Measurements from ENCODE around the gene ABCB9. TPM values are rescaled to one million over a fixed set of nuclear protein-coding genes. Genes with fewer than 3 reads are reported as not detected.
"Not testable (repeated sequence)": the region's sequence is repeated elsewhere in the genome, so short reads cannot be mapped to it uniquely, and the experiment has no call there.

ABCB9 gene
- total RNA-seq, 3 donors from 2014 or later, result 0.96 to 8.6 (median 6.2) TPM

DNA sequence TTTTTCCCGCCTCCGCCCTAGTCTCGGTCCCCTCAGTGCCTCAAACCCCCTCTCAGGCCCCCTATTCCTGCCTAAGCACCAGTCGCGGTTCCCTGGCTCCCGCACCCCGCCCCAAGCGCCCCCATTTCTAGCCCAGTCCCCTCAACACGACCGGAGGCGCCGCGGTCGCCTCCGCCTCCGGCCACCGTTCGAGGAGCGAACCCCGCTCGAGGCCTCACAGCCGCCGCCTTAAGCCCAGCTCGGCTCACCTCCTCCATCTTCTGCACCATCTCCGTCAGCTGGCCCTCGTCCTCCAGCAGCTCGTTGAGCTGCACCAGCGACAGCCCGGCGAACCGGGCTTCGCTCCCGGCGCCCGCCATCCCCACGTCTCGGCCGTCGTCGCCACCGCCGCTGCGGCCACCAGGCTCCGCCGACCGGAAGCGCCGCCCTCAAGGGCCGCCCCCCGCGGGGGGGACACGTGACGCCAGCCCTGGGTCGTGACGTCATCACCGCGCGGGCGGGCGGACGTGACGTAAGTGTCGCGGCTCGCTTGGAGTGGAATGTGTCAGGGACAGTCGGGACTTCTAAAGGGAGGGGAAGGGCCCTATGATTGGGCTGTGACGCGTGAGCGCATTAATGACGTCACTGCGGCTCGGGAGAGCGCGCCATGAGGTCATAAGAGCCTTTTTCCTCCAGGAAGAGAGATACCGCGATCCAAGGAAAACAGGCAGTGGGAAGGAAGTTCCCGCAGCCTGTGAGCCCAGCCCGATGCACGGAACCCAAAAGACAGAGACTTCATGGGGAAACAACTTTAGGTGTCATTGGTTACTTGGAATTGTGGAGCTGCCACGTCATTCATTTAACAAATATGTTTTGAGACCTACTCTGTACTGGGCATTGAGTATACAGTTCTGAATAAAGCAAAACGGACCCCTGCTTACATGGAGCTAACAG is 70.3 kb downstream of the ABCB9 start, which contains the start of gene VPS37B:
Gene VPS37B (minus strand): TSS at position 421 of the 933 bp plus-strand sequence. CDS start 62 bp downstream, at position 359.
- TF ChIP-seq POLR2A (IDR thresholded peaks at IDR 0.05), result peak; percentile 65
- TF ChIP-seq POLR2AphosphoS5 (IDR thresholded peaks at IDR 0.05), result peak; percentile 98 to 99 (median 99)
- peak in 1 of 3 donors; percentile 30 for TF ChIP-seq CTCF (IDR thresholded peaks at IDR 0.05)
- Histone ChIP-seq H3K4me1 (peaks cover 0 to 32% of the 10 kb centered on the region in 2 donors), H3K27me3 (no peaks in the 10 kb centered on the region), H3K9me3 (no peaks in the 10 kb centered on the region), H3K27ac (peak within 1 kb of the TSS; percentile 92 to 98), H3K36me3 (no peaks in the 10 kb centered on the region), H3K4me3 (peak within 1 kb of the TSS; percentile 92 to 98 (median 93))
- intact Hi-C loops (cut with DNase I; ENCODE audit: low total_unique reads), result loop anchor here (2.0 kb wide), 1 partner anchor 51 kb away; no protein-coding TSS in a partner anchor
- DNase-seq (ENCODE audit: low spot score in 2 of 2), result peak; percentile 77 to 82

- intact Hi-C loops (cut with DNase I; ENCODE audit: low total_unique reads), result no loop called here
- no peaks in the 10 kb centered on the region for H3K36me3 ChIP-seq
- no peak for DNase-seq (ENCODE audit: low spot score in 2 of 2)
- peak overlapping the region; percentile 92 to 98 (median 93) for H3K4me3 ChIP-seq
- TF ChIP-seq POLR2AphosphoS5 (IDR thresholded peaks at IDR 0.05), result no peak
- no peak for TF ChIP-seq POLR2A (IDR thresholded peaks at IDR 0.05)
- TF ChIP-seq CTCF (IDR thresholded peaks at IDR 0.05), result no peak
- H3K4me1 ChIP-seq, result peaks cover 0 to 36% of the 10 kb centered on the region in 2 donors
- peak overlapping the region; percentile 92 to 98 for H3K27ac ChIP-seq
- no peaks in the 10 kb centered on the region for H3K27me3 ChIP-seq
- no peaks in the 10 kb centered on the region for H3K9me3 ChIP-seq
These were observed 71.0 kb downstream of the ABCB9 start for GRCh38 chr12:122895320-122895703.

DNA sequence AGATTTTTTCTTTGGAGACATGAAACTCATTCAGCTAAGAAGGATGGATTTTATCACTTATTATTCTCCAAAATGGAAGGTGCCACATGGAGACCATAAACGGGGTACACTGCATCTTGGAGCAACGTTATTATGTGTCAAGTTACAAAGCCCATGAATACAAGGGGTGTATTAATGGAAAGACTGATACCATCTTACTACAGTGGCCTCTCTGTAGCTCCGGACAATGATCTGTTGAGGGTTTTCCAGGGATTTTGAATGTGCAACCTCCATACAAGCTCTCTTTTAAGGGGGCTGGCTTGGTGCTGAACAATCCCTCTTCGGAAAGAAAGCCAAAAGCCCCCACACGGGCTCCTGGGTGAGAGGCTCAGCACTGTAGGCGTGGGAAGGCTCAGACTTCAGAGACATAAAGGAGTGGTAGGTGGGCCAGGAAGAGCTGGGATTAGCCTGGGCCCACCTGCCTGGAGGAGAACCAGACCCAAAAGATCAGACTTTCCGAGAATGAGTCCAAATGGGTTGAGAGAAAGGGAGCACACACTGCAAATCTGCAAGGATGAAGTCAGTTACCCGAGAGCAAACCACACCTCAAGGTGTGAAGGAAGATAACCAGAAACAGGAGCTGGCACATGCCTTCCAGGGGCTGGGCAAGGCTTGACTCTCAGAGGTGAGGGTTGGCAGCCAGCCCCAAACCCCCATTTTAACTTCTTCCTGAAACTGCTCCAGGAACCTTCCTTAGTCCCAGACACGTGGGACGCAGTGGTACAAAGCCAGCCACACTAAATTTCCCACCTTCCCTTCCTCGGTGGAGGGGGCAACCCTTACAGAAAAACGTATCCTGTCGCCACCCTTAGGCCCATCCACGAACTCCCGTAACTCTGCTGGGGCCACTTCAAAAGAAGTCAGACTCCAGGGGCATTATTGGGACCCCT is 71.8 kb downstream of the ABCB9 start:
- DNase-seq (ENCODE audit: low spot score in 2 of 2), result no peak
- intact Hi-C loops (cut with DNase I; ENCODE audit: low total_unique reads), result no loop called here
- Histone ChIP-seq H3K9me3 (no peaks in the 10 kb centered on the region), H3K4me1 (peaks cover 0 to 41% of the 10 kb centered on the region in 2 donors), H3K27me3 (no peaks in the 10 kb centered on the region), H3K4me3 (peak overlapping the region; percentile 92 to 98 (median 93)), H3K27ac (peak overlapping the region; percentile 92 to 98), H3K36me3 (no peaks in the 10 kb centered on the region)
- no peak for TF ChIP-seq CTCF (IDR thresholded peaks at IDR 0.05)
- peak in 2 of 3 donors; percentile 36 to 52 for TF ChIP-seq POLR2AphosphoS5 (IDR thresholded peaks at IDR 0.05)

DNA sequence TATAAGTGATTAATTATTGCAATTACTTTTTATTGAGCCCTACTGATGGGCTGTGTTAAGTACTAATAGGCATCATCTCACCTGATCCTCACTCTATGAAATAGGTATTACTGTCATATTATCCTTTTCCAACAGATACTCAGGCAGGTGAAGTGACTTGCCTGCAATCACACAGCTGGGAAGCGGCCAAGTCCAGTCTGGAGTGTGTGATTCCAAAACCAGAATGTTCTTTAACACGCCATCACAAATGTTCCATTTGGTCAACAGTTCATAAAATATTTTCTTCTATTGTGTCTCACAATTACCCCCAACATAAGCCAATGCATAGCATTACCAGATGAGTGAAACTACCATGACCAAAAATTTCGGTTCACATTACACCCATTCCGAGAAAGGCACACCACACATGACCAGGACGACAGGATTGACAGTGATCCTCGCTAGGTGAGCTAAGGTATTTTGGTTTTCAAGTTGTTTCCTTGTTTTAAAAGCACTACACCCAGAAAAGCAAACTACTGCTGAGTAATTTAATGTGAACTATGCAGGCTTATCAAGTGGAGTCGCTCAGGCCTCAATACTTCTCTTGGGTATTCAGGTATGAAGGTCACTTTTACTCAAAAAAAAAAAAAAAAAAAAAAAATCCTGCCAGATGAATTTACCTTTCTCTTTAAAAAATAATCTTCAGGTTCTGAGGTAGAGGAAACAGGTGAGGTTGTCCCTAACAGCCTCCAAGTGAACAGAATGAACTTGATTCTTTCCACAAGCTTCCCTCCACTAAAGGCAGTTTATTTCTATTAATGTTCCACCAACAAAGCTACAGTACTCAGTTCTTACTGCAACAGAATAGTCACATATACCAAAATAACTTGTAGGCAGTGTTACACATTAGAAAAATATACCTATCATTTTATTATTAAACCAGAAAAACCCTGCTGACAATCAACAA is 72.8 kb downstream of the ABCB9 start:
- H3K4me3 ChIP-seq, result peak overlapping the region in 2 of 3 donors; percentile 92 to 93
- TF ChIP-seq POLR2AphosphoS5 (IDR thresholded peaks at IDR 0.05), result peak in 1 of 3 donors; percentile 33
- no peak for TF ChIP-seq POLR2A (IDR thresholded peaks at IDR 0.05)
- no peak for TF ChIP-seq CTCF (IDR thresholded peaks at IDR 0.05)
- intact Hi-C loops (cut with DNase I; ENCODE audit: low total_unique reads), result no loop called here
- peaks cover 0 to 42% of the 10 kb centered on the region in 2 donors for H3K4me1 ChIP-seq
- peak overlapping the region; percentile 92 to 98 for H3K27ac ChIP-seq
- DNase-seq (ENCODE audit: low spot score in 2 of 2), result no peak
- H3K9me3 ChIP-seq, result no peaks in the 10 kb centered on the region
- no peaks in the 10 kb centered on the region for H3K27me3 ChIP-seq
- H3K36me3 ChIP-seq, result no peaks in the 10 kb centered on the region

DNA sequence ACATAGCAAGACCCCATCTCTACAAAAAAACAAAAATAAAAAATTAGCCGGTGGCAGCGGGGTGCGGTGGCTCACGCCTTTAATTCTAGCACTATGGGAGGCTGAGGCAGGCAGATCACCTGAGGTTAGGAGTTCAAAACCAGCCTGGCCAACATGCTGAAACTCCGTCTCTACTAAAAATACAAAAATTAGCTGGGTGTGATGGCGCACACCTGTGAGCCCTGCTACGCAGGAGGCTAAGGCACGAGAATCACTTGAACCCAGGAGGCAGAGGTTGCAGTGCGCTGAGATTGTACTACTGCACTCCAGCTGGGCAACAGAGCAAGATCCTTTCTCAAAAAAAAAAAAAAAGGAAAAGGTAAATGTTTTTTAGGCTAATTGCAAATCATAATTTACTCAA is 73.5 kb downstream of the ABCB9 start:
- intact Hi-C loops (cut with DNase I; ENCODE audit: low total_unique reads); H3K9me3 ChIP-seq; H3K4me3 ChIP-seq; H3K27me3 ChIP-seq; DNase-seq (ENCODE audit: low spot score in 2 of 2); H3K36me3 ChIP-seq: not testable (repeated sequence)
- peaks cover 0 to 45% of the 10 kb centered on the region in 2 donors for H3K4me1 ChIP-seq
- H3K27ac ChIP-seq, result peak overlapping the region; percentile 71 to 98
